ENCODE measurements around the gene NRXN3. TPM values are rescaled to one million over a fixed set of nuclear protein-coding genes. Genes with fewer than 3 reads are reported as not detected.

The NRXN3 gene
- total RNA-seq, 2 experiments from 2014 or later = not detected

- no TSS peak for BruUV-seq (replicated peaks)
- no peak for DNase-seq (ENCODE audit: low spot score)
- Histone ChIP-seq H3K4me1 (ENCODE audit: insufficient read depth, low read length, poor library complexity, severe bottlenecking) (no peaks in the 10 kb centered on the region), H4K20me1 (ENCODE audit: insufficient read depth, low read length) (no peaks in the 10 kb centered on the region), H3K9me2 (ENCODE audit: insufficient read depth, low read length) (no peaks in the 10 kb centered on the region), H3K36me3 (ENCODE audit: insufficient read depth, low read length) (no peaks in the 10 kb centered on the region), H2AFZ (ENCODE audit: low read length) (no peak overlapping the region), H3K9me3 (ENCODE audit: low read length) (no peaks in the 10 kb centered on the region), H3K4me3 (ENCODE audit: low read depth, low read length, poor library complexity, severe bottlenecking) (no peak overlapping the region), H3K4me2 (ENCODE audit: low read length) (no peak overlapping the region), H3K79me2 (ENCODE audit: insufficient read depth, low read depth, low read length) (no peaks in the 10 kb centered on the region), H3K27ac (ENCODE audit: low read depth, low read length, poor library complexity, severe bottlenecking) (no peak overlapping the region)
- intact Hi-C loops (cut with micrococcal nuclease; ENCODE audit: unreplicated experiment) = no loop called here
- POLR2A ChIA-PET = interaction anchor here (0.6 to 0.7 kb wide), 2 partner anchors 28 to 124 kb away, joined by 3 read pairs; no protein-coding TSS in a partner anchor
- TF ChIP-seq CTCF (conservative IDR thresholded peaks at IDR 0.05; ENCODE audit: low read length) (no peak), EZH2phosphoT487 (IDR thresholded peaks at IDR 0.05; ENCODE audit: borderline replicate concordance, low read depth, low read length) (no peak)
- CTCF ChIA-PET (ENCODE audit: unreplicated experiment) = no interaction called here
Observed at GRCh38 chr14:79274641-79275291, 1104.6 kb downstream of the NRXN3 start.

GRCh38 chr14:79275292-79275655 is 1105.1 kb downstream of the NRXN3 start:
- BruUV-seq (replicated peaks) = no TSS peak
- H3K9me3 ChIP-seq (ENCODE audit: low read length) = no peaks in the 10 kb centered on the region
- intact Hi-C loops (cut with micrococcal nuclease; ENCODE audit: unreplicated experiment) = no loop called here
- H3K4me1 ChIP-seq (ENCODE audit: insufficient read depth, low read length, poor library complexity, severe bottlenecking) = no peaks in the 10 kb centered on the region
- no peaks in the 10 kb centered on the region for H3K36me3 ChIP-seq (ENCODE audit: insufficient read depth, low read length)
- H3K9me2 ChIP-seq (ENCODE audit: insufficient read depth, low read length) = no peaks in the 10 kb centered on the region
- no peak overlapping the region for H3K4me3 ChIP-seq (ENCODE audit: low read depth, low read length, poor library complexity, severe bottlenecking)
- H2AFZ ChIP-seq (ENCODE audit: low read length) = no peak overlapping the region
- ChIA-PET POLR2A (no interaction called here), CTCF (ENCODE audit: unreplicated experiment) (no interaction called here)
- no peak for TF ChIP-seq CTCF (conservative IDR thresholded peaks at IDR 0.05; ENCODE audit: low read length)
- TF ChIP-seq EZH2phosphoT487 (IDR thresholded peaks at IDR 0.05; ENCODE audit: borderline replicate concordance, low read depth, low read length) = no peak
- DNase-seq (ENCODE audit: low spot score) = no peak
- H4K20me1 ChIP-seq (ENCODE audit: insufficient read depth, low read length) = no peaks in the 10 kb centered on the region
- no peak overlapping the region for H3K27ac ChIP-seq (ENCODE audit: low read depth, low read length, poor library complexity, severe bottlenecking)
- H3K4me2 ChIP-seq (ENCODE audit: low read length) = no peak overlapping the region
- no peaks in the 10 kb centered on the region for H3K79me2 ChIP-seq (ENCODE audit: insufficient read depth, low read depth, low read length)

GRCh38 chr14:79278286-79278797 is 1108.2 kb downstream of the NRXN3 start:
- H3K4me3 ChIP-seq (ENCODE audit: low read depth, low read length, poor library complexity, severe bottlenecking) = no peak overlapping the region
- H3K4me2 ChIP-seq (ENCODE audit: low read length) = no peak overlapping the region
- no peaks in the 10 kb centered on the region for H3K36me3 ChIP-seq (ENCODE audit: insufficient read depth, low read length)
- no peak for TF ChIP-seq CTCF (conservative IDR thresholded peaks at IDR 0.05; ENCODE audit: low read length)
- no peak for TF ChIP-seq EZH2phosphoT487 (IDR thresholded peaks at IDR 0.05; ENCODE audit: borderline replicate concordance, low read depth, low read length)
- H4K20me1 ChIP-seq (ENCODE audit: insufficient read depth, low read length) = no peaks in the 10 kb centered on the region
- ChIA-PET CTCF (ENCODE audit: unreplicated experiment) (no interaction called here), POLR2A (no interaction called here)
- no TSS peak for BruUV-seq (replicated peaks)
- no peak overlapping the region for H2AFZ ChIP-seq (ENCODE audit: low read length)
- no peaks in the 10 kb centered on the region for H3K79me2 ChIP-seq (ENCODE audit: insufficient read depth, low read depth, low read length)
- intact Hi-C loops (cut with micrococcal nuclease; ENCODE audit: unreplicated experiment) = no loop called here
- no peaks in the 10 kb centered on the region for H3K4me1 ChIP-seq (ENCODE audit: insufficient read depth, low read length, poor library complexity, severe bottlenecking)
- no peak overlapping the region for H3K27ac ChIP-seq (ENCODE audit: low read depth, low read length, poor library complexity, severe bottlenecking)
- no peak for DNase-seq (ENCODE audit: low spot score)
- H3K9me2 ChIP-seq (ENCODE audit: insufficient read depth, low read length) = no peaks in the 10 kb centered on the region
- H3K9me3 ChIP-seq (ENCODE audit: low read length) = no peaks in the 10 kb centered on the region
